Stomach (tissue), 9 donors: Measurements from ENCODE around the gene VAMP2. TPM values are rescaled to one million over a fixed set of nuclear protein-coding genes. Genes with fewer than 3 reads are reported as not detected.
A peak's percentile ranks its signal among the peaks of the same experiment; 100 is the strongest.

Experiments
- DNase-seq, 2 donors: peaks; one replicate each; pipeline versions ENCODE4 v3.0.0 to v3.0.0-alpha.2; 2013 to 2019
- H3K27ac ChIP-seq, 5 donors: fragments of 200-600 bp in 4 of 5; sonication (generic) in 4 of 5; one replicate each; pipeline ENCODE4 v1.5.1; 2013 to 2019; ENCODE audit warnings: mild to moderate bottlenecking in 1 of 5, moderate library complexity in 1 of 5
- H3K27me3 ChIP-seq, 3 donors: fragments of 200-600 bp; sonication (generic); one replicate each; pipeline ENCODE4 v1.5.1; 2017 to 2019; ENCODE audit warnings: mixed run types in 1 of 3
- H3K36me3 ChIP-seq, 4 donors: fragments of 200-600 bp; sonication (generic); 1 replicate in 3 of 4; 2 replicates in 1 of 4; pipeline ENCODE4 v1.5.1; 2016 to 2019
- H3K4me1 ChIP-seq, 4 donors: fragments of 200-600 bp; sonication (generic); one replicate each; pipeline ENCODE4 v1.5.1; 2016 to 2019
- H3K4me3 ChIP-seq, 4 donors: fragments of 200-600 bp; sonication (generic) in 3 of 4; one replicate each; pipeline ENCODE4 v1.5.1; 2016 to 2019; ENCODE audit warnings: mild to moderate bottlenecking in 1 of 4
- H3K9me3 ChIP-seq, 4 donors: fragments of 200-600 bp; sonication (generic); one replicate each; pipeline ENCODE4 v1.5.1; 2016 to 2019
- EP300 ChIP-seq: sonication (generic); formaldehyde crosslinking; IDR thresholded peaks from one replicate; pipeline ENCODE4 v1.6.1; 2017; ENCODE audit warnings: antibody characterized with exemption
- POLR2A ChIP-seq, 4 donors: fragments of 450-650 bp; IDR thresholded peaks; one replicate each; pipeline ENCODE4 v1.6.1; 2016; ENCODE audit warnings: antibody characterized with exemption in 4 of 4, control low read depth in 2 of 4, mild to moderate bottlenecking in 1 of 4, moderate library complexity in 1 of 4
- POLR2AphosphoS5 ChIP-seq, 3 donors: sonication (generic); formaldehyde crosslinking; IDR thresholded peaks; one replicate each; pipeline ENCODE4 v1.6.1; 2016; ENCODE audit warnings: antibody characterized with exemption in 3 of 3
- WGBS, 5 donors: extraction: QIAGEN DNeasy Blood & Tissue Kit in 3 of 5; methylation state at CpG; one replicate each; pipeline versions ENCODE4 v1.1.5 to v1.1.7; 2013 to 2018; 5-methylcytosine and 5-hydroxymethylcytosine counted together
- intact Hi-C: fragments of 100-400 bp; cut with DNase I; formaldehyde crosslinking; loops from one replicate; pipeline ENCODE4 v1.15.1; 2023; ENCODE audit warnings: low total_unique reads
- polyA plus RNA-seq, 3 donors: library from polyadenylated mRNA; stranded (reverse); fragments of 200-250 nt; gene quantifications; one replicate each; pipeline ENCODE4 v1.2.3, GENCODE V29; 2013
- total RNA-seq, 5 donors: library from RNA; depleted of rRNA; stranded (reverse); fragments of >200 nt; gene quantifications; one replicate each; pipeline versions ENCODE4 v1.1.0 to v1.2.3, GENCODE V29; 2014 to 2016
- TF ChIP-seq, protein P1 (sequence below), 7 experiments: fragments of 450-650 bp in 4 of 7; fragments of 200-600 bp in 3 of 7; sonication (generic) in 3 of 7; IDR thresholded peaks; one replicate each; pipeline ENCODE4 v1.5.1; 2016 to 2019; ENCODE audit warnings: antibody characterized with exemption in 7 of 7, control low read depth in 2 of 7, mild to moderate bottlenecking in 1 of 7
- donor health status: healthy with polysubstance abuse.
- donor health status: Bipolar disorder and iron deficiency.
- donor health status: healthy.

Gene VAMP2
- total and polyA plus RNA-seq, 8 donors = 6.7 to 104 (median 37.8) TPM

- TF ChIP-seq POLR2AphosphoS5 (IDR thresholded peaks at IDR 0.05) = no peak
- TF ChIP-seq POLR2A (IDR thresholded peaks at IDR 0.05) = no peak
- no peak for TF ChIP-seq EP300
- TF ChIP-seq, protein P1, sequence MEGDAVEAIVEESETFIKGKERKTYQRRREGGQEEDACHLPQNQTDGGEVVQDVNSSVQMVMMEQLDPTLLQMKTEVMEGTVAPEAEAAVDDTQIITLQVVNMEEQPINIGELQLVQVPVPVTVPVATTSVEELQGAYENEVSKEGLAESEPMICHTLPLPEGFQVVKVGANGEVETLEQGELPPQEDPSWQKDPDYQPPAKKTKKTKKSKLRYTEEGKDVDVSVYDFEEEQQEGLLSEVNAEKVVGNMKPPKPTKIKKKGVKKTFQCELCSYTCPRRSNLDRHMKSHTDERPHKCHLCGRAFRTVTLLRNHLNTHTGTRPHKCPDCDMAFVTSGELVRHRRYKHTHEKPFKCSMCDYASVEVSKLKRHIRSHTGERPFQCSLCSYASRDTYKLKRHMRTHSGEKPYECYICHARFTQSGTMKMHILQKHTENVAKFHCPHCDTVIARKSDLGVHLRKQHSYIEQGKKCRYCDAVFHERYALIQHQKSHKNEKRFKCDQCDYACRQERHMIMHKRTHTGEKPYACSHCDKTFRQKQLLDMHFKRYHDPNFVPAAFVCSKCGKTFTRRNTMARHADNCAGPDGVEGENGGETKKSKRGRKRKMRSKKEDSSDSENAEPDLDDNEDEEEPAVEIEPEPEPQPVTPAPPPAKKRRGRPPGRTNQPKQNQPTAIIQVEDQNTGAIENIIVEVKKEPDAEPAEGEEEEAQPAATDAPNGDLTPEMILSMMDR (IDR thresholded peaks at IDR 0.05) = no peak
- WGBS, 5 donors = 23 to 54% (median 32%) methylated on average over 18 of the region's 18 CpGs
- no peak overlapping the region for H3K27ac ChIP-seq
These were observed 46.0 kb downstream of the VAMP2 start for GRCh38 chr17:8116776-8117175.

GRCh38 chr17:8110907-8111306 lies 51.8 kb downstream of the VAMP2 start:
- intact Hi-C loops = no loop called here
- 87 to 96% (median 93%) methylated on average over 6 of the region's 6 CpGs for WGBS, 5 donors
- DNase-seq = no peak
- H3K27ac ChIP-seq = no peak overlapping the region
- H3K9me3 ChIP-seq = no peaks in the 10 kb centered on the region
- H3K27me3 ChIP-seq = peaks cover 0 to 80% (median 53%) of the 10 kb centered on the region in 3 donors
- H3K4me3 ChIP-seq = no peak overlapping the region
- no peaks in the 10 kb centered on the region for H3K36me3 ChIP-seq
- H3K4me1 ChIP-seq = peaks cover 10 to 16% (median 13%) of the 10 kb centered on the region in 4 donors
- TF ChIP-seq POLR2A (IDR thresholded peaks at IDR 0.05) (no peak), EP300 (no peak), POLR2AphosphoS5 (IDR thresholded peaks at IDR 0.05) (no peak)
- TF ChIP-seq, protein P1 (IDR thresholded peaks at IDR 0.05) = no peak

More at GRCh38 chr17:8116776-8117175, 46.0 kb downstream of the VAMP2 start:
- Histone ChIP-seq H3K36me3 (no peaks in the 10 kb centered on the region), H3K4me1 (peaks cover 34 to 48% (median 45%) of the 10 kb centered on the region in 4 donors), H3K27me3 (peaks cover 0 to 86% (median 71%) of the 10 kb centered on the region in 3 donors), H3K4me3 (no peak overlapping the region), H3K9me3 (no peaks in the 10 kb centered on the region)
- no peak for DNase-seq
- intact Hi-C loops = no loop called here

- WGBS, 5 donors = 11 to 29% (median 17%) methylated on average over 4 to 10 of the region's 10 CpGs
- DNase-seq = no peak
- no peaks in the 10 kb centered on the region for H3K36me3 ChIP-seq
- H3K4me1 ChIP-seq = peaks cover 10 to 16% (median 13%) of the 10 kb centered on the region in 4 donors
- H3K9me3 ChIP-seq = no peaks in the 10 kb centered on the region
- intact Hi-C loops = no loop called here
- H3K27me3 ChIP-seq = peaks cover 0 to 75% (median 48%) of the 10 kb centered on the region in 3 donors
- H3K4me3 ChIP-seq = peak overlapping the region in 3 of 4 donors; percentile 38 to 53 (median 46)
- no peak overlapping the region for H3K27ac ChIP-seq
- TF ChIP-seq EP300 (no peak), POLR2A (IDR thresholded peaks at IDR 0.05) (no peak), POLR2AphosphoS5 (IDR thresholded peaks at IDR 0.05) (no peak)
- TF ChIP-seq, protein P1 (IDR thresholded peaks at IDR 0.05) = no peak
These were observed 52.3 kb downstream of the VAMP2 start for GRCh38 chr17:8110456-8110804.

DNA sequence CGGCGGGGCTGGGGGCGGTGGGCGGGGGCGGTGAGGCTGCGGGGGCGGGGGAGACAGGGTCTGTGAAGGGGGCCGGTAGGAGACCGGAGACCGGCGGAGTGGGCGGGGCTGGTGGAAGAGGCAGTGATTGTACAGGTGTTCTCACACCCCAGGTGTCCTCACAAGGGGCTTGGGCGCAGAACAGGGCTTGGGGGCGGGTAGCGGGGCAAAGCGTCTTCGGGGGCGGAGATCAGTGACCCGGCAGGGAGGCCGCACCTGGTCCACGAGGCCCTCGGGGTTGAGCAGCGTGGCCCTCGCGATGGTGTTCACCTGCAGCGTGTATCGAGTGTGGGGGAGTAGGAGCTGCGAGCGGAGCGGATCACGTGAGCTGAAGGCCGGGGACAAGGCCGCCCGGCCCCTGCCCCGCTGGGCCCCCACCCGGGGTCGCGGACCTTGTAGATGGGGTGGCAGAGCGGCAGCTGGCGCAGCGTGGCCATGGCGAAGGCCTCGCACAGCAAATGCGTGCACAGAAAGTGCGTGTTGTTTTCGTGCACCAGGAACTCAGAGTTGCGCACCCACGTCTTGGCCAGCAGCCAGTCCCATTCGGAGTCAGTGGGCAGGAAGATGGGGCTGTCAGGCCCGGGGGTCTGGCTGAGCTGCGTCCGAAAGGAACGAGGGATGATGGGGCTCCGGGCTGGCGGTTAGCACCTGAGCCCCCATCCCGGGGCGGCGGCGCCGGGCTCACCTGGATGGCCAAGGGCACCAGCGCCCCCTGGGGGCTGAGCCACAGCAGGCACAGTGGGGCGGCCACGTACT lies 52.9 kb downstream of the VAMP2 start:
- DNase-seq = peak; percentile 85 to 90
- H3K4me1 ChIP-seq = peaks cover 10 to 16% (median 13%) of the 10 kb centered on the region in 4 donors
- intact Hi-C loops = no loop called here

More for the DNA sequence above, 52.9 kb downstream of the VAMP2 start:
- H3K27me3 ChIP-seq = peaks cover 0 to 69% (median 45%) of the 10 kb centered on the region in 3 donors
- H3K4me3 ChIP-seq = peak overlapping the region; percentile 38 to 53 (median 42)
- no peaks in the 10 kb centered on the region for H3K36me3 ChIP-seq
- WGBS, 5 donors = 5 to 10% (median 8%) methylated on average over 31 to 63 of the region's 63 CpGs
- no peak for TF ChIP-seq POLR2AphosphoS5 (IDR thresholded peaks at IDR 0.05)
- TF ChIP-seq, protein P1 (IDR thresholded peaks at IDR 0.05) = peak in 5 of 7 experiments; percentile 77 to 90 (median 85)
- no peaks in the 10 kb centered on the region for H3K9me3 ChIP-seq
- H3K27ac ChIP-seq = no peak overlapping the region

Other genes starting within 250 kb of the VAMP2 start
- gene RNF227, start 246.7 kb downstream of the VAMP2 start, total RNA-seq = 1 to 10 TPM in 4 of 5 donors, not detected in 1; 1.0 to 9.3 (median 6.0) TPM
- 1 to 10 TPM; 1.1 to 3.4 (median 1.2) TPM for gene RNF227, start 246.7 kb downstream of the VAMP2 start, polyA plus RNA-seq
- 1 to 10 TPM in 3 of 5 donors, under 1 TPM in 1, not detected in 1; 0.37 to 7.8 (median 4.9) TPM for gene KCNAB3, start 233.1 kb downstream of the VAMP2 start, total RNA-seq
- gene KCNAB3, start 233.1 kb downstream of the VAMP2 start, polyA plus RNA-seq = 1 to 10 TPM in 1 of 3 donors, under 1 TPM in 2; 0.31 to 2.9 (median 0.87) TPM
- 10 to 100 TPM; 20.2 to 90.7 (median 43.2) TPM for gene TRAPPC1, start 231.0 kb downstream of the VAMP2 start, total RNA-seq
- gene TRAPPC1, start 231.0 kb downstream of the VAMP2 start, polyA plus RNA-seq = 100 to 1,000 TPM; 111 to 148 (median 116) TPM
- gene CNTROB, start 230.7 kb downstream of the VAMP2 start, total RNA-seq = 100 to 1,000 TPM in 1 of 5 donors, 10 to 100 TPM in 4; 12.9 to 146 (median 29.5) TPM
- gene CNTROB, start 230.7 kb downstream of the VAMP2 start, polyA plus RNA-seq = 10 to 100 TPM; 15.3 to 24.2 (median 20.0) TPM
- not detected for gene GUCY2D, start 160.3 kb downstream of the VAMP2 start, total RNA-seq
- under 1 TPM in 1 of 3 donors, not detected in 2; 0.25 TPM for gene GUCY2D, start 160.3 kb downstream of the VAMP2 start, polyA plus RNA-seq
- 1 to 10 TPM in 4 of 5 donors, not detected in 1; 1.5 to 7.0 (median 2.6) TPM for gene ALOX15B, start 123.9 kb downstream of the VAMP2 start, total RNA-seq
- 10 to 100 TPM in 1 of 3 donors, 1 to 10 TPM in 2; 2.4 to 10.5 (median 3.1) TPM for gene ALOX15B, start 123.9 kb downstream of the VAMP2 start, polyA plus RNA-seq
- not detected for gene ALOX12B, start 75.2 kb downstream of the VAMP2 start, total RNA-seq
- gene ALOX12B, start 75.2 kb downstream of the VAMP2 start, polyA plus RNA-seq = under 1 TPM in 1 of 3 donors, not detected in 2; 0.88 TPM
- not detected for gene ALOXE3, start 44.4 kb downstream of the VAMP2 start, total RNA-seq
- gene ALOXE3, start 44.4 kb downstream of the VAMP2 start, polyA plus RNA-seq = under 1 TPM in 2 of 3 donors, not detected in 1; 0.12 to 0.43 TPM
- not detected for gene HES7, start 38.8 kb downstream of the VAMP2 start, total RNA-seq
- under 1 TPM in 2 of 3 donors, not detected in 1; 0.58 to 0.92 TPM for gene HES7, start 38.8 kb downstream of the VAMP2 start, polyA plus RNA-seq
- 100 to 1,000 TPM in 3 of 5 donors, 10 to 100 TPM in 2; 16.2 to 163 (median 137) TPM for gene PER1, start 10.5 kb downstream of the VAMP2 start, total RNA-seq
- 10 to 100 TPM; 47.2 to 69.4 (median 66.7) TPM for gene PER1, start 10.5 kb downstream of the VAMP2 start, polyA plus RNA-seq
- 10 to 100 TPM in 3 of 5 donors, 1 to 10 TPM in 2; 5.2 to 37.6 (median 14.9) TPM for gene TMEM107, start 13.4 kb upstream of the VAMP2 start, total RNA-seq
- gene TMEM107, start 13.4 kb upstream of the VAMP2 start, polyA plus RNA-seq = 10 to 100 TPM in 1 of 3 donors, 1 to 10 TPM in 2; 6.3 to 10.3 (median 8.0) TPM
- 10 to 100 TPM in 2 of 5 donors, 1 to 10 TPM in 2, under 1 TPM in 1; 0.58 to 70.1 (median 4.6) TPM for gene BORCS6, start 27.2 kb upstream of the VAMP2 start, total RNA-seq
- 1 to 10 TPM; 6.6 to 9.2 (median 7.9) TPM for gene BORCS6, start 27.2 kb upstream of the VAMP2 start, polyA plus RNA-seq
- 10 to 100 TPM in 2 of 5 donors, 1 to 10 TPM in 3; 1.0 to 66.0 (median 2.3) TPM for gene AURKB, start 47.6 kb upstream of the VAMP2 start, total RNA-seq
- 10 to 100 TPM in 2 of 3 donors, 1 to 10 TPM in 1; 8.2 to 24.9 (median 10.7) TPM for gene AURKB, start 47.6 kb upstream of the VAMP2 start, polyA plus RNA-seq
- gene CTC1, start 85.1 kb upstream of the VAMP2 start, total RNA-seq = 100 to 1,000 TPM in 1 of 5 donors, 10 to 100 TPM in 4; 12.9 to 105 (median 40.1) TPM
- 1 to 10 TPM; 3.7 to 9.9 (median 9.7) TPM for gene CTC1, start 85.1 kb upstream of the VAMP2 start, polyA plus RNA-seq
- 10 to 100 TPM in 4 of 5 donors, 1 to 10 TPM in 1; 5.9 to 68.7 (median 25.3) TPM for gene PFAS, start 86.3 kb upstream of the VAMP2 start, total RNA-seq
- gene PFAS, start 86.3 kb upstream of the VAMP2 start, polyA plus RNA-seq = 10 to 100 TPM in 1 of 3 donors, 1 to 10 TPM in 2; 4.6 to 10.2 (median 6.3) TPM
- gene RANGRF, start 125.7 kb upstream of the VAMP2 start, total RNA-seq = 10 to 100 TPM in 1 of 5 donors, 1 to 10 TPM in 3, not detected in 1; 2.9 to 25.4 (median 7.6) TPM
- 10 to 100 TPM; 48.5 to 59.2 (median 54.1) TPM for gene RANGRF, start 125.7 kb upstream of the VAMP2 start, polyA plus RNA-seq
- gene SLC25A35, start 132.5 kb upstream of the VAMP2 start, total RNA-seq = 10 to 100 TPM in 1 of 5 donors, 1 to 10 TPM in 2, under 1 TPM in 1, not detected in 1; 0.55 to 25.9 (median 4.8) TPM
- gene SLC25A35, start 132.5 kb upstream of the VAMP2 start, polyA plus RNA-seq = 1 to 10 TPM; 4.0 to 7.3 (median 4.4) TPM
- 100 to 1,000 TPM in 1 of 5 donors, 10 to 100 TPM in 2, 1 to 10 TPM in 2; 2.4 to 263 (median 11.0) TPM for gene ARHGEF15, start 147.3 kb upstream of the VAMP2 start, total RNA-seq
- 1 to 10 TPM; 2.8 to 5.7 (median 3.8) TPM for gene ARHGEF15, start 147.3 kb upstream of the VAMP2 start, polyA plus RNA-seq
- not detected for gene ODF4, start 176.9 kb upstream of the VAMP2 start, total RNA-seq
- gene ODF4, start 176.9 kb upstream of the VAMP2 start, polyA plus RNA-seq = not detected
- gene RPL26, start 220.2 kb upstream of the VAMP2 start, total RNA-seq = 1,000 to 10,000 TPM in 4 of 5 donors, 100 to 1,000 TPM in 1; 506 to 3,830 (median 2,422) TPM
- gene RPL26, start 220.2 kb upstream of the VAMP2 start, polyA plus RNA-seq = 1,000 to 10,000 TPM; 4,166 to 5,414 (median 4,286) TPM
- gene RNF222, start 234.9 kb upstream of the VAMP2 start, total RNA-seq = not detected
- 1 to 10 TPM in 1 of 3 donors, not detected in 2; 1.5 TPM for gene RNF222, start 234.9 kb upstream of the VAMP2 start, polyA plus RNA-seq